H1 (cell line): ENCODE results near the gene ZBTB16. TPM values are rescaled to one million over a fixed set of nuclear protein-coding genes. Genes with fewer than 3 reads are reported as not detected.

Experiments used
- CTCF ChIA-PET: fragments of 300-600 bp; sonication (Branson Sonifier 250); formaldehyde crosslinking; loops from one replicate; lab custom pipeline; 2021; ENCODE audit not compliant: partially characterized antibody; lab: Charles Lee
- POLR2A ChIA-PET: fragments of 300-600 bp; sonication (Branson Sonifier 250); formaldehyde crosslinking; loops from one replicate; lab custom pipeline; 2021; ENCODE audit warnings: inconsistent platforms; ENCODE audit not compliant: partially characterized antibody; lab: Charles Lee
- DNase-seq, 2 experiments: peaks; one replicate each; pipeline versions ENCODE4 v3.0.0 to v3.0.0-alpha.2; 2010 to 2022; ENCODE audit warnings: low spot score in 2 of 2, low read depth in 1 of 2, mixed read lengths in 1 of 2
- FAIRE-seq: peaks from 2 replicates; lab custom pipeline; 2011; peaks lifted over from hg19 to GRCh38; lab: Jason Lieb, UNC
- H2AFZ ChIP-seq: 2 replicates; pipeline ENCODE4 v1.8.1; 2012; ENCODE audit warnings: low read length, inconsistent platforms
- H2AK5ac ChIP-seq: 2 replicates; pipeline ENCODE4 v1.6.1; 2013; ENCODE audit warnings: low read depth, low read length
- H2BK120ac ChIP-seq: replicated peaks from 2 replicates; pipeline ENCODE3; 2013; ENCODE audit warnings: low read depth, low read length, inconsistent platforms
- H2BK12ac ChIP-seq: 2 replicates; pipeline ENCODE4 v1.6.1; 2013; ENCODE audit warnings: low read depth, low read length
- H2BK15ac ChIP-seq: 2 replicates; pipeline ENCODE4 v1.6.1; 2013; ENCODE audit warnings: low read length
- H2BK20ac ChIP-seq: 2 replicates; pipeline ENCODE4 v1.6.1; 2013; ENCODE audit warnings: low read length
- H2BK5ac ChIP-seq: 2 replicates; pipeline ENCODE4 v1.6.1; 2013; ENCODE audit warnings: low read depth, low read length
- H3K14ac ChIP-seq: 2 replicates; pipeline ENCODE4 v1.6.1; 2013; ENCODE audit warnings: inconsistent platforms; ENCODE audit not compliant: insufficient read length
- H3K18ac ChIP-seq: 2 replicates; pipeline ENCODE4 v1.6.1; 2013; ENCODE audit warnings: low read length; ENCODE audit errors: extremely low read depth
- H3K23ac ChIP-seq: 2 replicates; pipeline ENCODE4 v1.6.1; 2013; ENCODE audit warnings: inconsistent platforms; ENCODE audit not compliant: insufficient read length
- H3K23me2 ChIP-seq: 2 replicates; pipeline ENCODE4 v1.6.1; 2013; ENCODE audit warnings: low read depth, low read length
- H3K27ac ChIP-seq: 2 replicates; pipeline ENCODE4 v1.6.1; 2011; ENCODE audit warnings: low read depth, low read length, inconsistent platforms
- H3K27me3 ChIP-seq, 4 experiments: replicated peaks in 1 of 4; 1 replicate in 1 of 4; 2 replicates in 3 of 4; pipeline versions ENCODE4 v1.6.1 to v1.8.1; 2011 to 2013; ENCODE audit warnings: low read length in 3 of 4, mild to moderate bottlenecking in 3 of 4, inconsistent platforms in 2 of 4, mixed read lengths in 2 of 4, moderate library complexity in 1 of 4; ENCODE audit not compliant: control insufficient read depth in 3 of 4, insufficient read depth in 3 of 4; ENCODE audit errors: extremely low read depth in 1 of 4
- H3K36me3 ChIP-seq, 4 experiments: 2 replicates each; pipeline versions ENCODE4 v1.6.1 to v1.8.1; 2011 to 2013; ENCODE audit warnings: mild to moderate bottlenecking in 4 of 4, low read length in 3 of 4, moderate library complexity in 2 of 4, control low read depth in 1 of 4, inconsistent platforms in 1 of 4; ENCODE audit not compliant: insufficient read depth in 4 of 4, control insufficient read depth in 2 of 4
- H3K4ac ChIP-seq: replicated peaks from 2 replicates; pipeline ENCODE3; 2013; ENCODE audit warnings: low read length, low read depth, mixed read lengths, inconsistent platforms; ENCODE audit not compliant: insufficient read length
- H3K4me1 ChIP-seq, 4 experiments: replicated peaks in 1 of 4; 1 replicate in 1 of 4; 2 replicates in 3 of 4; pipeline versions ENCODE4 v1.6.1 to v1.8.1; 2011 to 2013; ENCODE audit warnings: low read length in 3 of 4, inconsistent platforms in 2 of 4, mixed read lengths in 1 of 4; ENCODE audit not compliant: insufficient read depth in 4 of 4, control insufficient read depth in 3 of 4
- H3K4me2 ChIP-seq, 2 experiments: 2 replicates each; pipeline versions ENCODE4 v1.6.1 to v1.8.1; 2011 to 2013; ENCODE audit warnings: low read depth in 2 of 2, low read length in 2 of 2, control low read depth in 1 of 2, inconsistent platforms in 1 of 2, mild to moderate bottlenecking in 1 of 2; ENCODE audit not compliant: insufficient read depth in 1 of 2
- H3K4me3 ChIP-seq, 4 experiments: fragments of 200-600, 300-600 bp in 1 of 4; sonication (generic), shearing (Covaris generic), sonication (Bioruptor Twin) in 1 of 4; 2 replicates each; pipeline versions ENCODE4 v1.5.1 to v1.8.1; 2011 to 2016; ENCODE audit warnings: low read length in 4 of 4, low read depth in 3 of 4, control low read depth in 2 of 4, inconsistent platforms in 2 of 4, mild to moderate bottlenecking in 2 of 4, mixed read lengths in 1 of 4, moderate library complexity in 1 of 4; ENCODE audit not compliant: insufficient read depth in 2 of 4; ENCODE audit errors: extremely low read depth in 1 of 4
- H3K56ac ChIP-seq: replicated peaks from 2 replicates; pipeline ENCODE3; 2013; ENCODE audit warnings: low read depth, mild to moderate bottlenecking, mixed read lengths, low read length, inconsistent platforms; ENCODE audit not compliant: insufficient read length
- H3K79me1 ChIP-seq: 2 replicates; pipeline ENCODE4 v1.6.1; 2013; ENCODE audit warnings: low read depth, low read length, control low read depth
- H3K79me2 ChIP-seq, 2 experiments: 2 replicates each; pipeline versions ENCODE4 v1.6.1 to v1.8.1; 2012 to 2013; ENCODE audit warnings: low read length in 2 of 2, mild to moderate bottlenecking in 2 of 2, inconsistent platforms in 1 of 2; ENCODE audit not compliant: insufficient read depth in 2 of 2, control insufficient read depth in 1 of 2
- H3K9ac ChIP-seq, 4 experiments: replicated peaks in 1 of 4; 1 replicate in 1 of 4; 2 replicates in 3 of 4; pipeline versions ENCODE4 v1.6.1 to v1.8.1; 2011 to 2013; ENCODE audit warnings: low read depth in 3 of 4, low read length in 3 of 4, control low read depth in 2 of 4, mild to moderate bottlenecking in 2 of 4, moderate library complexity in 2 of 4, inconsistent platforms in 1 of 4; ENCODE audit errors: extremely low read depth in 1 of 4
- H3K9me3 ChIP-seq, 2 experiments: 2 replicates each; pipeline versions ENCODE4 v1.6.1 to v1.8.1; 2012 to 2013; ENCODE audit warnings: mild to moderate bottlenecking in 2 of 2, moderate library complexity in 2 of 2, control low read depth in 1 of 2, inconsistent platforms in 1 of 2, low read depth in 1 of 2, low read length in 1 of 2, mixed read lengths in 1 of 2; ENCODE audit not compliant: insufficient read depth in 2 of 2
- H4K20me1 ChIP-seq, 2 experiments: replicated peaks in 1 of 2; 2 replicates each; pipeline versions ENCODE3 to v1.8.1; 2011 to 2013; ENCODE audit warnings: inconsistent platforms in 2 of 2, low read length in 2 of 2, mild to moderate bottlenecking in 1 of 2; ENCODE audit not compliant: insufficient read depth in 2 of 2, control insufficient read depth in 1 of 2
- H4K5ac ChIP-seq: 2 replicates; pipeline ENCODE4 v1.6.1; 2013; ENCODE audit warnings: low read length, low read depth, mixed read lengths, inconsistent platforms; ENCODE audit not compliant: insufficient read length
- H4K8ac ChIP-seq: 2 replicates; pipeline ENCODE4 v1.8.0; 2013; ENCODE audit warnings: mild to moderate bottlenecking, moderate library complexity, low read length, inconsistent platforms; ENCODE audit not compliant: insufficient read depth; ENCODE audit errors: extremely low read depth
- H4K91ac ChIP-seq: replicated peaks from 2 replicates; pipeline ENCODE3; 2013; ENCODE audit warnings: low read length, mixed read lengths, inconsistent platforms; ENCODE audit not compliant: insufficient read length
- E2F6 ChIP-seq: IDR thresholded peaks from 2 replicates; pipeline ENCODE4 v1.6.1; 2012; ENCODE audit warnings: inconsistent platforms
- POLR2A ChIP-seq, 2 experiments: IDR thresholded peaks; 1 replicate in 1 of 2; 2 replicates in 1 of 2; pipeline ENCODE4 v1.6.1; 2011; ENCODE audit warnings: low read depth in 2 of 2, low read length in 2 of 2, mild to moderate bottlenecking in 2 of 2; ENCODE audit errors: control extremely low read depth in 1 of 2
- POU5F1 ChIP-seq: IDR thresholded peaks from 2 replicates; pipeline ENCODE4 v1.6.1; 2011; ENCODE audit warnings: low read depth, mild to moderate bottlenecking, low read length, moderate library complexity
- USF2 ChIP-seq: IDR thresholded peaks from 2 replicates; pipeline ENCODE4 v1.6.1; 2011; ENCODE audit warnings: low read length, improper control_type of control experiment
- WGBS, 2 experiments: shearing (Covaris generic) in 1 of 2; methylation state at CpG; one replicate each; pipeline versions ENCODE4 v1.1.6 to v1.1.7; 2013 to 2015; ENCODE audit warnings: low lambda C conversion rate in 2 of 2, mixed read lengths in 2 of 2, inconsistent platforms in 1 of 2, low coverage in 1 of 2, missing lambda C conversion rate in 1 of 2; ENCODE audit not compliant: insufficient replicate concordance in 2 of 2, insufficient coverage in 1 of 2, insufficient read length in 1 of 2; ENCODE audit errors: extremely low coverage in 1 of 2, missing lambda C conversion rate in 1 of 2; 5-methylcytosine and 5-hydroxymethylcytosine counted together
- polyA plus RNA-seq, 7 experiments: library from polyadenylated mRNA; depleted of rRNA in 3 of 7; stranded (reverse) in 5 of 7; unstranded in 2 of 7; fragments of >200 nt in 5 of 7; fragments of 200-250 nt in 2 of 7; gene quantifications; 1 replicate in 5 of 7; 2 replicates in 1 of 7; 4 replicates in 1 of 7; pipeline versions ENCODE4 v1.2.1 to v1.2.3, GENCODE V29; 2011 to 2013; ENCODE audit warnings: missing spikeins in 2 of 7, mixed read lengths in 2 of 7
- total RNA-seq: library from RNA; stranded (reverse); fragmentation: NEBNext Ultra II Directional; extraction: Animal tissue kit (Norgen Biotek cat#: 25700); gene quantifications from 2 replicates; pipeline ENCODE4 v1.2.1, GENCODE V29; 2021

ZBTB16 gene
- total and polyA plus RNA-seq, 2 of the 8 experiments (the other 6 are each of a cell fraction or from before 2014, with no cell fraction given): 0.12 to 0.61 TPM

GRCh38 chr11:114171257-114172054 is 111.9 kb downstream of the ZBTB16 start:
- Histone ChIP-seq H4K5ac (no peak overlapping the region), H3K4ac (no peak overlapping the region), H2AFZ (no peak overlapping the region), H3K27ac (no peak overlapping the region), H2BK5ac (no peak overlapping the region), H3K27me3 (no peaks in the 10 kb centered on the region), H2BK120ac (no peak overlapping the region), H3K4me1 (peaks cover 0 to 2% (median 0%) of the 10 kb centered on the region in 4 experiments; a peak in 2 of 7 replicates), H3K14ac (no peak overlapping the region), H4K20me1 (no peaks in the 10 kb centered on the region), H3K23me2 (no peaks in the 10 kb centered on the region), H2BK15ac (no peak overlapping the region), H3K36me3 (no peaks in the 10 kb centered on the region), H3K4me3 (no peak overlapping the region), H3K4me2 (no peak overlapping the region), H3K79me1 (no peaks in the 10 kb centered on the region), H3K56ac (no peak overlapping the region), H3K18ac (no peak overlapping the region), H2BK12ac (no peak overlapping the region), H2BK20ac (no peak overlapping the region), H4K91ac (no peak overlapping the region), H4K8ac (no peak overlapping the region), H3K9ac (no peak overlapping the region), H3K79me2 (no peaks in the 10 kb centered on the region), H2AK5ac (no peak overlapping the region), H3K23ac (no peak overlapping the region), H3K9me3 (no peaks in the 10 kb centered on the region)
- POLR2A ChIA-PET: interaction anchor here (1.3 kb wide), 1 partner anchor 9 kb away, joined by 3 read pairs; no protein-coding TSS in a partner anchor
- 84% methylated on average over 15 of the region's 15 CpGs; no CpG with 5 or more reads in 1 of the 2 experiments for WGBS, 2 experiments
- no peak for TF ChIP-seq E2F6
- TF ChIP-seq POU5F1: no peak
- no peak for TF ChIP-seq POLR2A (IDR thresholded peaks at IDR 0.05; ENCODE audit: control extremely low read depth in 1 of 2, low read depth in 2 of 2, low read length in 2 of 2)
- TF ChIP-seq USF2: no peak
- DNase-seq: no peak
- CTCF ChIA-PET: interaction anchor here (0.6 to 4.9 kb wide), 14 partner anchors 9 to 178 kb away, joined by 3 to 28 read pairs (median 4); partner anchors contain the start of gene ZBTB16
- FAIRE-seq: no peak
